HEK293T (cell line): Measurements from ENCODE around the gene OPCML.

Experiments used
- CTCF ChIA-PET: fragments of 350-600 bp; formaldehyde crosslinking; extraction: SDS; loops from one replicate; lab custom pipeline; 2021; ENCODE audit warnings: antibody characterized with exemption, inconsistent platforms; lab: Yijun Ruan, JAX
- POLR2A ChIA-PET: fragments of 350-600 bp; formaldehyde crosslinking; extraction: SDS; loops from one replicate; lab custom pipeline; 2020; ENCODE audit warnings: antibody characterized with exemption, inconsistent platforms; lab: Yijun Ruan, JAX
- DNase-seq: peaks from one replicate; pipeline ENCODE4 v3.0.0; 2012; ENCODE audit warnings: mixed read lengths; ENCODE audit errors: extremely low spot score
- ARNT ChIP-seq: fragments of 450-650 bp; IDR thresholded peaks from 2 replicates; pipeline ENCODE4 v1.6.1; 2017; ENCODE audit warnings: mild to moderate bottlenecking
- BHLHE40 ChIP-seq: fragments of 450-650 bp; IDR thresholded peaks from 2 replicates; pipeline ENCODE4 v1.6.1; 2016; ENCODE audit warnings: mild to moderate bottlenecking, moderate library complexity, borderline replicate concordance
- CTBP1 ChIP-seq: fragments of 450-650 bp; IDR thresholded peaks from 2 replicates; pipeline ENCODE4 v1.6.1; 2016; ENCODE audit warnings: borderline replicate concordance
- ELF4 ChIP-seq: fragments of 450-650 bp; IDR thresholded peaks from 2 replicates; pipeline ENCODE4 v1.6.1; 2017; ENCODE audit warnings: antibody characterized with exemption
- FOXA1 ChIP-seq: fragments of 450-650 bp; IDR thresholded peaks from 2 replicates; pipeline ENCODE4 v1.6.1; 2016; ENCODE audit warnings: mild to moderate bottlenecking
- FOXK2 ChIP-seq: fragments of 450-650 bp; IDR thresholded peaks from 2 replicates; pipeline ENCODE4 v1.6.1; 2016; ENCODE audit warnings: mild to moderate bottlenecking
- FOXM1 ChIP-seq: fragments of 450-650 bp; IDR thresholded peaks from 2 replicates; pipeline ENCODE4 v1.6.1; 2017; ENCODE audit warnings: mild to moderate bottlenecking, borderline replicate concordance
- HDGF ChIP-seq: fragments of 450-650 bp; IDR thresholded peaks from 2 replicates; pipeline ENCODE4 v1.6.1; 2017; ENCODE audit warnings: antibody characterized with exemption, borderline replicate concordance
- L3MBTL2 ChIP-seq: fragments of 450-650 bp; conservative IDR thresholded peaks from 2 replicates; pipeline ENCODE4 v1.6.1; 2016; ENCODE audit warnings: mild to moderate bottlenecking
- LEF1 ChIP-seq: fragments of 450-650 bp; IDR thresholded peaks from 2 replicates; pipeline ENCODE4 v1.6.1; 2017; ENCODE audit warnings: mild to moderate bottlenecking, borderline replicate concordance
- NFRKB ChIP-seq: fragments of 450-650 bp; IDR thresholded peaks from 2 replicates; pipeline ENCODE4 v1.6.1; 2016; ENCODE audit warnings: mild to moderate bottlenecking, moderate library complexity
- SP1 ChIP-seq: fragments of 450-650 bp; IDR thresholded peaks from 2 replicates; pipeline ENCODE4 v1.6.1; 2017
- SUZ12 ChIP-seq: fragments of 450-650 bp; IDR thresholded peaks from 2 replicates; pipeline ENCODE4 v1.6.1; 2016; ENCODE audit warnings: mild to moderate bottlenecking
- TARDBP ChIP-seq: fragments of 450-650 bp; IDR thresholded peaks from 2 replicates; pipeline ENCODE4 v1.6.1; 2016
- ZNF384 ChIP-seq: fragments of 450-650 bp; IDR thresholded peaks from 2 replicates; pipeline ENCODE4 v1.6.1; 2016
- TF ChIP-seq, protein P1 (sequence below): fragments of 450-650 bp; IDR thresholded peaks from 2 replicates; pipeline ENCODE4 v1.6.1; 2016

Gene OPCML

DNA sequence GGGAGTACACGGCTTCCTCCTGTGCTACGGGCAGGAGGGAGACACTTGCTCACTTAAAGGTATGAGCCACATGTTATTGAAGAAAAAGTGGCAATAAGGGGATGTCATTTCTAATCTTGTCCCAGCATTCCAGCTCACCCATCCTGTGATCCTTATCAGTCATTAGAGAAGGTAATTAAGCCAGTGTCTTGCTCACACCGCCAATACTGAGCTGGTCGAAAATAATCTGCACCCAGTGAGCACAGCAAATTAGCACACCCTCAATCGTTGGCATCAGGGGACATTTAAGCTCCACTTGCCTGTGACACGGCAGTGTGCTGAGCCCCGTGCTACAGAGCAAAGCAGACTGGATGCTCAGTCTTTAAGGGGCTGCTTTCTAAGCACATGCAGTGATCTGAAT is 510.7 kb downstream of the OPCML start:
- no peak for DNase-seq
- ChIA-PET POLR2A (no interaction called here), CTCF (no interaction called here)
- TF ChIP-seq FOXM1 (no peak), HDGF (no peak), NFRKB (no peak), BHLHE40 (no peak), L3MBTL2 (no peak), FOXA1 (no peak), ELF4 (no peak), TARDBP (no peak), FOXK2 (no peak), LEF1 (no peak), CTBP1 (no peak), ARNT (no peak)

DNA sequence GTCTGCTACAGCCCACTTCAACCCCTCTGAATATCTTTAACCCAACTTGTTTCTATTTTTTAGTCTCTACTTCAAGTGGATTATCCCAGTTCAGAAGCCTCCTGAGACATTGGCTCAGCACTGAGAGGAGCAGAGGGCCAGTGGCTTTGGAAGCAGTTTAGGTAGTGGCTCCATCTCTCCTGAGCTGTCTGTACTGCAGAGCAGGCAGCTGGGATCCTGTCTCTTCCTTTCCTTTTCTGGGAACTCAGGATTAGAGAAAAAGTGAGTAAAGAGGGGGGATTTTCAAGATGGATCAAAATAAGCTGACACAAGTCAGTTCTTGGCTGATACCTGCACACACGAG is 512.0 kb downstream of the OPCML start:
- CTCF ChIA-PET, result no interaction called here
- POLR2A ChIA-PET, result no interaction called here
- TF ChIP-seq NFRKB (no peak), FOXK2 (no peak), ELF4 (no peak)
- TF ChIP-seq, protein P1, sequence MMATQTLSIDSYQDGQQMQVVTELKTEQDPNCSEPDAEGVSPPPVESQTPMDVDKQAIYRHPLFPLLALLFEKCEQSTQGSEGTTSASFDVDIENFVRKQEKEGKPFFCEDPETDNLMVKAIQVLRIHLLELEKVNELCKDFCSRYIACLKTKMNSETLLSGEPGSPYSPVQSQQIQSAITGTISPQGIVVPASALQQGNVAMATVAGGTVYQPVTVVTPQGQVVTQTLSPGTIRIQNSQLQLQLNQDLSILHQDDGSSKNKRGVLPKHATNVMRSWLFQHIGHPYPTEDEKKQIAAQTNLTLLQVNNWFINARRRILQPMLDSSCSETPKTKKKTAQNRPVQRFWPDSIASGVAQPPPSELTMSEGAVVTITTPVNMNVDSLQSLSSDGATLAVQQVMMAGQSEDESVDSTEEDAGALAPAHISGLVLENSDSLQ, result no peak
- DNase-seq, result no peak

DNA sequence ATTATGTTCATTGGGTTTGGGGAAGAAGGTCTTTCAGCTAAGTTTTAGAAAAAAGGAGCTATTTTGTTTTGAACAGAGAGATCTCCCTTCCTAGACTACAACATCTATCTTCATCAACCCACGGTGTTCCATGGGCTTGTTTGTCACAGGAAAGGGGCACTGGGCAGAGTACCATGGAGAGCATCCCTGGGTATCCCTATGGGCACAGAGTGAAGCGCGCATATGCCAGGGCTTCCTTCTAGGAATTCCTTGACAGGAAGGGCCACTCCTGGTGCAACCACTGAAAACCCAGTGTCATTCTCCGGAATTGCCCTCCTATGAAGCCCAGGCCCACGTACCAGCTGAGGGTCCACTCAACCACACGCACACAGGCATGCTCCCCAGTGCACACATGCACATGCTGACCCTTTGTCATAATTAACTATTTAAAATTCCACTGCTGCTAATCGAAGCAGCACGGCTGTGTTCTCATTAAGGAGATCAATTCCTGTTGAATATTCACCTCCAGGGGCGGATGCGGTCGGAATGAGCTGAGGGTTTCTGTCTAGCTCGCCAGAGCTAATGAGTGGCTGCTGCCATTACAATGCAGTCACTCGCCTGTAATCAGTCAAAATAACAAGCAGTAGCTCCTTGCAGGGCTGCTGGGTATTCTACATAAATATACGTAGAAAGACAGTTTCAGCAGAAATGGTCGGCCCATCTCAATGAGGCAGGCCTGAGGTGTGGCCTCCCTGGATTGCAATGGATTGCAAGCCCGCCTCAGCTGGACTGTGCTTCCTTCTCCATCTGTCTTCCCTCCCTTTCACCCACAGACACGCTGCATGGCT is 512.5 kb downstream of the OPCML start:
- no peak for DNase-seq
- ChIA-PET CTCF (no interaction called here), POLR2A (no interaction called here)
- TF ChIP-seq, protein P1, result no peak
- TF ChIP-seq FOXM1 (no peak), CTBP1 (no peak), HDGF (no peak), NFRKB (no peak), SUZ12 (no peak), LEF1 (no peak), SP1 (no peak), ELF4 (no peak), FOXK2 (no peak), TARDBP (no peak), ARNT (no peak), ZNF384 (no peak), BHLHE40 (no peak), L3MBTL2 (no peak), FOXA1 (no peak)

DNA sequence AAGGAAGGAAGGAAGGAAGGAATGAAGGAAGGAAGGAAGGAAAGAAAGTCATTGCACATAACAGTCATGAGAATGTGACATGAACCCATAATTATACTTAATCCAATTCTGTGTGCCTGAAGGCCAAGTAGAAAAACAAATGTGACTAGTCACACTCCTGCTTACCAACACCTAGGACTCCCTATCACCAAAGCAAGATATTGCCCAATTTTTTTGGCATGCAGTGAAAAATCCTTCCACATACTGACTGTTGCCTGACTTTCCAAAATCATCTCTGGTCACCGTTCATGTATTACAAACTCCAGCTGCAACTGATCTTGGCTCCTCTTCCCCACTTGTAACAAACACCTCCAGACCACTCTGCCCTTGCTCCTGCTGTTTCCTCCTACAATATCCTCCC is 516.8 kb downstream of the OPCML start:
- ChIA-PET CTCF (no interaction called here), POLR2A (no interaction called here)
- TF ChIP-seq ZNF384, result no peak
- TF ChIP-seq TARDBP, result no peak
- TF ChIP-seq BHLHE40, result no peak
- no peak for TF ChIP-seq LEF1
- TF ChIP-seq NFRKB, result no peak
- TF ChIP-seq FOXM1, result no peak
- TF ChIP-seq CTBP1, result no peak
- TF ChIP-seq SP1, result no peak
- no peak for TF ChIP-seq SUZ12
- TF ChIP-seq, protein P1, result no peak
- no peak for TF ChIP-seq ARNT
- no peak for TF ChIP-seq FOXA1
- no peak for TF ChIP-seq L3MBTL2
- no peak for TF ChIP-seq ELF4
- TF ChIP-seq FOXK2, result no peak
- no peak for TF ChIP-seq HDGF
- DNase-seq, result no peak

DNA sequence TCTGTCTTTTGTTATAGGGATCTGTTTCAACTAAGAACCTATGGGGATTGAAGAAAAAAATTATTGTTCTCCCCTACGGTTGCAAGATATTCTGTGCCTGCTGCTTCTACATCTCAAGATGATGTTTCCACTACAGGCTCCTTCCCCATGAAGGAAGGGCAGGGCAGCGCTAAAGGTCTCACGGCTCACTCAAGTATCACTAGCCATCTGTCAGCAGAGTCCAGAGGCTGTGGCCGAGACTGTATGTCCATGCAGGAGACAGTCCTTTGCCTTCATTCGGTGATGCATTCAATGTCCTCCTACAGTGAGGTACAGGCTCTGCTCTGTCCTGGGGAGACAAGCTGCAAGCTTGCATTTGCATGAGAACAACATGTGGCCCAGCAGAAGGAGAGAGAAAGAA is 518.0 kb downstream of the OPCML start:
- no peak for DNase-seq
- ChIA-PET CTCF (no interaction called here), POLR2A (no interaction called here)
- TF ChIP-seq SUZ12 (no peak), ZNF384 (no peak), LEF1 (no peak), FOXM1 (no peak), L3MBTL2 (no peak), TARDBP (no peak), SP1 (no peak), HDGF (no peak)
- TF ChIP-seq, protein P1, result no peak

DNA sequence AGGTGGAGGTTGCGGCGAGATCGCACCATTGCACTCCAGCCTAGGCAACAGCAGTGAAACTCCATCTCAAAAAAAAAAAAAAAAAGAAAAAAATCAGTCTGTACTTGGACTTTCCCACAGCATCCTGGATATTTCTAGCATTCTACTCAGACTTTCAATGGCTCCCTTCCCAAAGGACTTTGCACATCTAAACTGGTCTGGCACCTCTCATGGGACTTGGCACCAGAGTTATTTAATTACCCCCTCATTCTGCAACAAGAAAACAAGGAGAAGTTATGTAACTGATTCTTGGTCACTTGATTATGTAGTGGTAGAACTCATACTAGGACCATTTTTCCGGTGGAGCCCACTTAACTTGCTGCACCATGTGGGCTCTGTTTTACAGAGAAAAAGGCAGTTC is 519.5 kb downstream of the OPCML start:
- CTCF ChIA-PET, result no interaction called here

More for the DNA sequence above, 519.5 kb downstream of the OPCML start:
- POLR2A ChIA-PET, result no interaction called here
- TF ChIP-seq SP1 (no peak), FOXM1 (no peak), HDGF (no peak), CTBP1 (no peak), ARNT (no peak), ZNF384 (no peak), BHLHE40 (no peak), FOXK2 (no peak), SUZ12 (no peak), TARDBP (no peak), L3MBTL2 (no peak), NFRKB (no peak), FOXA1 (no peak), ELF4 (no peak)
- TF ChIP-seq, protein P1, result no peak
- no peak for DNase-seq
